ENCODE data around the gene PPIF.

GRCh38 chr10:79404690-79405131 lies 57.4 kb downstream of the PPIF start:
- TF ChIP-seq, protein P1, sequence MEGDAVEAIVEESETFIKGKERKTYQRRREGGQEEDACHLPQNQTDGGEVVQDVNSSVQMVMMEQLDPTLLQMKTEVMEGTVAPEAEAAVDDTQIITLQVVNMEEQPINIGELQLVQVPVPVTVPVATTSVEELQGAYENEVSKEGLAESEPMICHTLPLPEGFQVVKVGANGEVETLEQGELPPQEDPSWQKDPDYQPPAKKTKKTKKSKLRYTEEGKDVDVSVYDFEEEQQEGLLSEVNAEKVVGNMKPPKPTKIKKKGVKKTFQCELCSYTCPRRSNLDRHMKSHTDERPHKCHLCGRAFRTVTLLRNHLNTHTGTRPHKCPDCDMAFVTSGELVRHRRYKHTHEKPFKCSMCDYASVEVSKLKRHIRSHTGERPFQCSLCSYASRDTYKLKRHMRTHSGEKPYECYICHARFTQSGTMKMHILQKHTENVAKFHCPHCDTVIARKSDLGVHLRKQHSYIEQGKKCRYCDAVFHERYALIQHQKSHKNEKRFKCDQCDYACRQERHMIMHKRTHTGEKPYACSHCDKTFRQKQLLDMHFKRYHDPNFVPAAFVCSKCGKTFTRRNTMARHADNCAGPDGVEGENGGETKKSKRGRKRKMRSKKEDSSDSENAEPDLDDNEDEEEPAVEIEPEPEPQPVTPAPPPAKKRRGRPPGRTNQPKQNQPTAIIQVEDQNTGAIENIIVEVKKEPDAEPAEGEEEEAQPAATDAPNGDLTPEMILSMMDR (IDR thresholded peaks at IDR 0.05): no peak
- no peak for TF ChIP-seq POLR2A (IDR thresholded peaks at IDR 0.05)
